Measurements from ENCODE around the gene PLEKHG3. TPM values are rescaled to one million over a fixed set of nuclear protein-coding genes. Genes with fewer than 3 reads are reported as not detected.
A peak's percentile ranks its signal among the peaks of the same experiment; 100 is the strongest.

Gene PLEKHG3
- total RNA-seq, 2 donors from 2014 or later = 2.4 to 8.8 TPM

DNA sequence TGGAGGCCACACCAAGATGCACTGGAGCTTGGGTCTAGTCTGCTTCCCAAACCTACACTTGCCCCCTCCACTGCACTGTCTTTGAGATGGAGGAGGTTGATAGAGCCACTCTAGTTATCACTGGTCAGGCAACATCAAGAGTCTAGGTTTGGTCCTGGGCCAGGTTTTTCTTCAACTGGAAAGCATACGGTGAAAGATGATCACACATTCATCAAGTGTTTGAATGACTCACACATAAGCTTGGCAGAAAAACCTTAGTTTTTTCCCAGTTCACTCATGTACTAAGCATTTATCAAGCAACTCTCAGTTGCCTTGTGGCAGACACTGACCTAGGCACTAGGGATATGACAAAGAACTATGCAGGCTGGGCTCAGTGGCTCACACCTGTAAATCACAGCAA lies 84.5 kb downstream of the PLEKHG3 start:
- Mint-ChIP-seq H3K27me3 (ENCODE audit: low read depth) (no peaks in the 10 kb centered on the region), H3K36me3 (ENCODE audit: insufficient read depth in 2 of 2) (no peaks in the 10 kb centered on the region), H3K27ac (no peak overlapping the region), H3K4me3 (no peak overlapping the region), H3K4me1 (ENCODE audit: low read depth) (no peaks in the 10 kb centered on the region), H3K9me3 (no peaks in the 10 kb centered on the region)
- DNase-seq (no peak), ATAC-seq (replicated peaks in 1 of 2) (peak; percentile 13 to 75)

DNA sequence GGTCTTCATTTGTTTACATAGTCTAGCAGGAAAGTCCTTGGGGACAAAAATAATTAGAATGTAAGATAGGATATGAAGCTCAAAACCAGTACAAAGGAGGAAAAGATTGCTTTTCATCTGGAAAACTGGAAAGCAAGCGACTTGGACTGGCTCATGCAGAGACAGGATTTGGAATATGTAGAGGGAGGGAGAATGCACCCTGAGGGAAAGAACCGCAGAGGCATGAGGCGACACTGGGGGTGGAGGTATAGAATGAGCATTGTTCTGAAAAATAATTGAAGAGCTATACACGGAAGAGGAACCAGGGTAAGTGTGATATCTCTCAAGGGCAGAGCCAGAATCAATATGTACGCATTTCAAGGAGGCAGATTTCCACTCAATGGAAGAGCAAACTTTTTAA lies 85.5 kb downstream of the PLEKHG3 start:
- no peak overlapping the region for H3K4me3 Mint-ChIP-seq
- no peaks in the 10 kb centered on the region for H3K27me3 Mint-ChIP-seq (ENCODE audit: low read depth)
- no peaks in the 10 kb centered on the region for H3K9me3 Mint-ChIP-seq
- no peaks in the 10 kb centered on the region for H3K36me3 Mint-ChIP-seq (ENCODE audit: insufficient read depth in 2 of 2)
- ATAC-seq (replicated peaks in 1 of 2) (no peak), DNase-seq (no peak)
- H3K27ac Mint-ChIP-seq = no peak overlapping the region
- H3K4me1 Mint-ChIP-seq (ENCODE audit: low read depth) = no peaks in the 10 kb centered on the region

DNA sequence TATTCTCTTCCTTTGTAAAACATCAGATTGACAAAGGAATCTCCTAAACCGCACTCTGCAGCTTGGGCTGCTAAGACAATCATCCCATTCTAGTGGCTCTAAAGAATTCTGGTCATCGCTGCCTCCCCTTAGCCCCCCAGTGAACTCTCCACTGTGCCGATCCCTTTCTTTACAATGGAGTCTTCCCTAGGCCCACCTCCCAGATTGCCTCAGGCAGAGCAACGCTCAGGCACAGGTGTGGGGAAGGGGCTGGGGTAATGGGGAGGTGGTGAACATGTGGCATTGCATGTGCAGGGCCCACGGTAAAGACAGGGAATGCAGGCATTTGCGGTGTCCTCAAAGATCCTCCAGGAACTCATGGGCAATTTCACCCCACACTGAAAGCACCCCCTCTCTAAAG lies 86.3 kb downstream of the PLEKHG3 start:
- H3K4me1 Mint-ChIP-seq (ENCODE audit: low read depth) = no peaks in the 10 kb centered on the region
- no peak for ATAC-seq (replicated peaks in 1 of 2)

DNA sequence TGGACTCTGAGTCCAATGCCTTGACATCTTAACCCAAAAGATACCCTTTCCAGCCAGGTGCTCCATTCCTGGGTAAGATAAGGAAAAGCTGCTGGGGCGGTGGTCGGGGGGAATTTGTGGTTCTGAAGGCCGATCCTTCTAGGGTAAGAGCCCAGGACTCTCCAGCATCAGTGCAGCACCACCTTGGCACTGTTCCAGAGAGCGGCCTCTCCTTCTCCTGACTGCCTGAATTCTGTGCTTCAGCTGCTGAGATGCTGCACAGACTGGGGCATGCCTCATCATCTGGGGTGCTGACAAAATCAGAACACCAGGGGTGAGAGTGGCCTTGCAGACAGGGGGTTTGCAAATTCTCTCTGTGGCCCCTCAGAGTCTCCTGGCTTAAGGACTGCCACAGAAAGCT lies 88.0 kb downstream of the PLEKHG3 start:
- Mint-ChIP-seq H3K4me1 (ENCODE audit: low read depth) (no peaks in the 10 kb centered on the region), H3K27me3 (ENCODE audit: low read depth) (no peaks in the 10 kb centered on the region), H3K4me3 (no peak overlapping the region), H3K27ac (no peak overlapping the region), H3K9me3 (no peaks in the 10 kb centered on the region), H3K36me3 (ENCODE audit: insufficient read depth in 2 of 2) (no peaks in the 10 kb centered on the region)
- no peak for DNase-seq
- ATAC-seq (replicated peaks in 1 of 2) = no peak

More for the DNA sequence above, 86.3 kb downstream of the PLEKHG3 start:
- no peak for DNase-seq
- H3K9me3 Mint-ChIP-seq = no peaks in the 10 kb centered on the region
- H3K4me3 Mint-ChIP-seq = no peak overlapping the region
- H3K27me3 Mint-ChIP-seq (ENCODE audit: low read depth) = no peaks in the 10 kb centered on the region
- no peaks in the 10 kb centered on the region for H3K36me3 Mint-ChIP-seq (ENCODE audit: insufficient read depth in 2 of 2)
- no peak overlapping the region for H3K27ac Mint-ChIP-seq

DNA sequence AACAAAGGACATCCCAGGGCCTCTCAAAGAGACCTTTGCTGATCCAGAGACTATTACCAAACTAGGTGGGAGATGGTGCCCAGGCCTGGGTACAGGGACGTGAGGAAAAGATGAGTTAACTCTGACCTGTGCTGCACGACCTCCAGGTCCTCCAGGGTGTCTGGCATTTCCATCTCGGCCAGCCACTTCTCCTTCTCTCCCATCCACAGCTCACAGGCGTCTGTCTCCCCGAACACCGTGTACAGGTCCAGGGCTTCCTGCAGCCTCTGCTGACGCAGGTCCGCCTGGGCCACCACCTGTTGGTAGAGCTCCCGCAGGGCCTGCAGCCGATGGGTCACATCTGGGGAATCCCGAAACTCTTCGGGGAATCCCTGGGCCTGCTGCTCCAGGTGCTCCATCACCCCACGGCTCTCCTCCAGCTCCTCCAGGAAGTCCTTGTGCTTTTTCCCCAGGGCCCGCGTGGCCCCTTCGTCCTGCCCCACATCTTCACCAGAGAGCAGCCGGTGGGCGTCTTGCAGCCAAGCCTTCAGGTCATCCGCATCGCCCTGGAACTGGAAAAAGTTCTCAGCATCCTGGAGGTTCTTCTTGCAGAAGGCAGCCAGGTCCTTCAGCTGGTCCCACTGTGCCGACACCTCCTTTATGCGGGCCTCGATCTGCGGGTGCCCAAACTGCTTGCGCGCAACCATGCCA lies 88.8 kb downstream of the PLEKHG3 start:
- Mint-ChIP-seq H3K27ac (no peak overlapping the region), H3K9me3 (no peaks in the 10 kb centered on the region), H3K4me1 (ENCODE audit: low read depth) (no peaks in the 10 kb centered on the region), H3K27me3 (ENCODE audit: low read depth) (no peaks in the 10 kb centered on the region), H3K4me3 (no peak overlapping the region), H3K36me3 (ENCODE audit: insufficient read depth in 2 of 2) (no peaks in the 10 kb centered on the region)
- DNase-seq (no peak), ATAC-seq (replicated peaks in 1 of 2) (no peak)

DNA sequence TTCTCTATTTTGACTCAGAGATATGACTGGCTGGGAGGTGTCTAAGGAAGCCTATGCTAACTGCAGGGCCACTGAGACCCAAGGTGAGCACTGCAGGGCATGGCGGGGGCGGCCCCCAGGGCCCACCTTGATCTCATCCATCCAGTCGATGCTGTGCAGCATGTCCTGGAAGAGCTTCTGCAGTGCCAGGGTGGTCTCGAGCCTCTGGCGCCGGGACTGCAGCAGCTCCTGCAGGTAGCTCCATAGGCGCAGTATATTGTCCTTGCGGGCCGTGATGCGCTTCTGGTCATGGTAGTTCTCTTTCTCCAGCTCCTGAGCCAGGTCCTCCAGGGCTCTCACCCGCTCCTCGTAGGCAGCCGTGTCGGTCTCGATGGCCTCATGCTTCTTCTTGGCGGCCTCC lies 91.0 kb downstream of the PLEKHG3 start:
- no peak overlapping the region for H3K4me3 Mint-ChIP-seq
- H3K27me3 Mint-ChIP-seq (ENCODE audit: low read depth) = no peaks in the 10 kb centered on the region
- no peaks in the 10 kb centered on the region for H3K36me3 Mint-ChIP-seq (ENCODE audit: insufficient read depth in 2 of 2)
- ATAC-seq (replicated peaks in 1 of 2) (no peak), DNase-seq (no peak)
- no peaks in the 10 kb centered on the region for H3K4me1 Mint-ChIP-seq (ENCODE audit: low read depth)
- H3K9me3 Mint-ChIP-seq = no peaks in the 10 kb centered on the region
- H3K27ac Mint-ChIP-seq = no peak overlapping the region

DNA sequence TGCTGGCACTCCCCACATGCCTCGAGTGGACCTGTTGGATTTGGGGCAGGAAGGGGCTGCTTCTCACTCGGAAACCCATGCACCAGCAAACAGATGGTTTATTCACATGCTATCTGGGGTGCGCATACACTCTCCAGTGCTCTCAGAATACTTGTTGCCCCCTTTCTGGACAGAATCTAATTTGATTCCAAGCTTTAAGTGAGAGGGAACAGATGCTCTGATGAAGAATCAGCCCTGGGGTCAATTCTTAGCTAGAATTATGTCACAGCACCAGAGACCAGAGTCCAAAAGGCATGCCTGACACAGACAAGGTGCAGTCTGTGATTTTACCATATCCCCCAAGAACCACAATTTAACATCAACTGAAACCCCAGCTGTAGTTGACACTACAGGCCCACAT lies 91.7 kb downstream of the PLEKHG3 start:
- Mint-ChIP-seq H3K27me3 (ENCODE audit: low read depth) (no peaks in the 10 kb centered on the region), H3K36me3 (ENCODE audit: insufficient read depth in 2 of 2) (no peaks in the 10 kb centered on the region), H3K27ac (no peak overlapping the region), H3K4me3 (no peak overlapping the region), H3K4me1 (ENCODE audit: low read depth) (no peaks in the 10 kb centered on the region), H3K9me3 (no peaks in the 10 kb centered on the region)
- ATAC-seq (replicated peaks in 1 of 2) = no peak
- no peak for DNase-seq

DNA sequence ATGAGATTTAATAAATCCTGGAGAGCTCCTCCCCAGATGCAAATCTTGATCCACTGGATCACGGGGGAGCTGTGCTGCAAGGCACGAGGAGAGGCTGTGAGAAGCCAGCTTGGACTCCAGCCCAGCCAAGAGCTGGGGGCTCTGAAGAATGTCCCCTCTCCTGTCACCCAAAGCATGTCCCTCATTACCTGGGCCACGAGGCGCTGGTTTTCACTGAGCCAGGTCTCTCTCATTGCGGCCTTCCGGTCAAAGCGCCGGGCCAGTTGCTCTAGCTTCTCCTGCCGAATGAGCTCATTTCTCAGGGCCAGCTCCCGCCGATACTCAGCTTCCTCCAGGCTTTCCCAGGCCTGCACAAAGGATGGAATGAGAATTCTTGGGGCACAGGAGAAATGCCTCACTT lies 92.1 kb downstream of the PLEKHG3 start:
- no peak overlapping the region for H3K27ac Mint-ChIP-seq
- ATAC-seq (replicated peaks in 1 of 2) = no peak
- no peak overlapping the region for H3K4me3 Mint-ChIP-seq
- H3K9me3 Mint-ChIP-seq = no peaks in the 10 kb centered on the region
- H3K27me3 Mint-ChIP-seq (ENCODE audit: low read depth) = no peaks in the 10 kb centered on the region
- H3K36me3 Mint-ChIP-seq (ENCODE audit: insufficient read depth in 2 of 2) = no peaks in the 10 kb centered on the region
- H3K4me1 Mint-ChIP-seq (ENCODE audit: low read depth) = no peaks in the 10 kb centered on the region
- no peak for DNase-seq

DNA sequence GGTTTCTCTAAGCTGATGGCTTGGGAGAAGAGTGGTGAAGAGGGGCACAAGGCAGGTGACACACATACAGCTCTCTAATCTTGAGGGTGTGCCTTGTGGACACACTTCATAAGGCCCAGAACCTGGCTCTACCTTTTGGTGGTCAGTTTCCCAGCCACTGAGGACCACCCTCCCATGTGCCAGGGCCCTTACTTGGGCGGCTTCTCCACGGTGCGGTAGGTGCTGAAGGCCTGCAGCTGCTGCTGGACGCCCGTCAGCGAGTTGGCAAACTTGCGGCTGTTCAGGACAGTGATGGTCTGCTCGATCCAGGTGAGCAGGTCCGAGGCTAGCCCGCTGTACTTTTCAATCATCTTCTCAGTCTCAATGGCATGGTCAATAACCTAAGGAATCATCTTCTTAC lies 95.3 kb downstream of the PLEKHG3 start:
- no peaks in the 10 kb centered on the region for H3K4me1 Mint-ChIP-seq (ENCODE audit: low read depth)
- no peak for DNase-seq
- ATAC-seq (replicated peaks in 1 of 2) = no peak
- no peak overlapping the region for H3K4me3 Mint-ChIP-seq
- H3K27me3 Mint-ChIP-seq (ENCODE audit: low read depth) = no peaks in the 10 kb centered on the region
- H3K27ac Mint-ChIP-seq = no peak overlapping the region
- H3K9me3 Mint-ChIP-seq = no peaks in the 10 kb centered on the region
- H3K36me3 Mint-ChIP-seq (ENCODE audit: insufficient read depth in 2 of 2) = no peaks in the 10 kb centered on the region

Other genes with a start within 250 kb of the PLEKHG3 start
- 1 to 10 TPM; 1.2 to 1.9 TPM for gene AKAP5, start 238.9 kb upstream of the PLEKHG3 start, total RNA-seq
- gene ZBTB25, start 200.6 kb upstream of the PLEKHG3 start, total RNA-seq = 10 to 100 TPM; 30.4 to 31.3 TPM
- gene ZBTB1, start 199.7 kb upstream of the PLEKHG3 start, total RNA-seq = 10 to 100 TPM; 46.9 to 49.5 TPM
- 1 to 10 TPM; 5.5 to 7.7 TPM for gene HSPA2, start 163.7 kb upstream of the PLEKHG3 start, total RNA-seq
- gene PPP1R36, start 154.5 kb upstream of the PLEKHG3 start, total RNA-seq = under 1 TPM in 1 of 2 donors, not detected in 1; 0.16 TPM
- gene SPTB, start 175.5 kb downstream of the PLEKHG3 start, total RNA-seq = under 1 TPM; 0.23 to 0.70 TPM
- gene CHURC1, start 210.0 kb downstream of the PLEKHG3 start, total RNA-seq = 10 to 100 TPM; 36.5 to 38.1 TPM
- gene GPX2, start 238.3 kb downstream of the PLEKHG3 start, total RNA-seq = not detected